Tibial artery (tissue), 4 donors: ENCODE data around the gene PDCD6IP.

Experiments
- DNase-seq, 2 donors: peaks; one replicate each; pipeline ENCODE4 v3.0.0-alpha.2; 2019
- H3K27ac ChIP-seq, 2 donors: fragments of 200-600 bp; sonication (generic) in 1 of 2; 1 replicate in 1 of 2; 2 replicates in 1 of 2; pipeline ENCODE4 v1.5.1; 2018 to 2019; ENCODE audit warnings: mild to moderate bottlenecking in 1 of 2
- H3K27me3 ChIP-seq, 2 donors: fragments of 200-600 bp; sonication (generic) in 1 of 2; one replicate each; pipeline versions ENCODE4 v1.5.1 to v1.6.0; 2016 to 2019
- H3K36me3 ChIP-seq, 3 donors: fragments of 200-600 bp; sonication (generic) in 2 of 3; one replicate each; pipeline ENCODE4 v1.5.1; 2016 to 2019; ENCODE audit warnings: mild to moderate bottlenecking in 2 of 3
- H3K4me1 ChIP-seq, 4 donors: fragments of 200-600 bp; sonication (generic) in 2 of 4; 1 replicate in 3 of 4; 2 replicates in 1 of 4; pipeline ENCODE4 v1.5.1; 2016 to 2019
- H3K4me3 ChIP-seq, 2 donors: fragments of 200-600 bp; sonication (generic) in 1 of 2; 1 replicate in 1 of 2; 2 replicates in 1 of 2; pipeline ENCODE4 v1.5.1; 2018 to 2019; ENCODE audit warnings: mild to moderate bottlenecking in 2 of 2
- H3K9me3 ChIP-seq, 3 donors: fragments of 200-600 bp; sonication (generic) in 1 of 3; one replicate each; pipeline ENCODE4 v1.5.1; 2016 to 2019
- CTCF ChIP-seq, 2 experiments: fragments of 200-600 bp in 1 of 2; fragments of 450-650 bp in 1 of 2; IDR thresholded peaks; one replicate each; pipeline ENCODE4 v1.5.1; 2017 to 2019; ENCODE audit warnings: antibody characterized with exemption in 2 of 2, mild to moderate bottlenecking in 1 of 2, moderate library complexity in 1 of 2
- intact Hi-C: fragments of 100-400 bp; cut with DNase I; formaldehyde crosslinking; loops from one replicate; pipeline ENCODE4 v1.15.0; 2023; ENCODE audit warnings: low total_unique reads

PDCD6IP gene

GRCh38 chr3:33908250-33908851, 109.9 kb downstream of the PDCD6IP start:
- H3K36me3 ChIP-seq: no peaks in the 10 kb centered on the region
- H3K27me3 ChIP-seq: no peaks in the 10 kb centered on the region

GRCh38 chr3:33909547-33909946, 111.1 kb downstream of the PDCD6IP start:
- H3K9me3 ChIP-seq: no peaks in the 10 kb centered on the region
- no peaks in the 10 kb centered on the region for H3K4me1 ChIP-seq
- H3K4me3 ChIP-seq: no peak overlapping the region
- no peak for TF ChIP-seq CTCF (IDR thresholded peaks at IDR 0.05)
- DNase-seq: no peak
- intact Hi-C loops: no loop called here
- no peak overlapping the region for H3K27ac ChIP-seq
- no peaks in the 10 kb centered on the region for H3K27me3 ChIP-seq
- H3K36me3 ChIP-seq: no peaks in the 10 kb centered on the region

More at GRCh38 chr3:33908250-33908851, 109.9 kb downstream of the PDCD6IP start:
- TF ChIP-seq CTCF (IDR thresholded peaks at IDR 0.05): no peak
- no peak for DNase-seq
- no peak overlapping the region for H3K27ac ChIP-seq
- H3K4me3 ChIP-seq: no peak overlapping the region
- H3K9me3 ChIP-seq: no peaks in the 10 kb centered on the region
- intact Hi-C loops: no loop called here
- H3K4me1 ChIP-seq: no peaks in the 10 kb centered on the region

GRCh38 chr3:33910031-33910430, 111.6 kb downstream of the PDCD6IP start:
- TF ChIP-seq CTCF (IDR thresholded peaks at IDR 0.05): no peak
- no peak overlapping the region for H3K4me3 ChIP-seq
- intact Hi-C loops: no loop called here

GRCh38 chr3:33911525-33912322, 113.3 kb downstream of the PDCD6IP start:
- intact Hi-C loops: no loop called here
- TF ChIP-seq CTCF (IDR thresholded peaks at IDR 0.05): no peak
- H3K4me3 ChIP-seq: no peak overlapping the region

More at GRCh38 chr3:33910031-33910430, 111.6 kb downstream of the PDCD6IP start:
- no peaks in the 10 kb centered on the region for H3K4me1 ChIP-seq
- no peak for DNase-seq
- no peaks in the 10 kb centered on the region for H3K27me3 ChIP-seq
- no peaks in the 10 kb centered on the region for H3K9me3 ChIP-seq
- H3K27ac ChIP-seq: no peak overlapping the region
- no peaks in the 10 kb centered on the region for H3K36me3 ChIP-seq

GRCh38 chr3:33914212-33914611, 115.8 kb downstream of the PDCD6IP start:
- TF ChIP-seq CTCF (IDR thresholded peaks at IDR 0.05): no peak
- no peaks in the 10 kb centered on the region for H3K9me3 ChIP-seq
- H3K4me1 ChIP-seq: no peaks in the 10 kb centered on the region
- no peak overlapping the region for H3K4me3 ChIP-seq
- DNase-seq: no peak
- H3K27me3 ChIP-seq: no peaks in the 10 kb centered on the region
- no peak overlapping the region for H3K27ac ChIP-seq
- intact Hi-C loops: no loop called here
- H3K36me3 ChIP-seq: no peaks in the 10 kb centered on the region

More at GRCh38 chr3:33911525-33912322, 113.3 kb downstream of the PDCD6IP start:
- Histone ChIP-seq H3K4me1 (no peaks in the 10 kb centered on the region), H3K36me3 (no peaks in the 10 kb centered on the region), H3K27me3 (no peaks in the 10 kb centered on the region), H3K9me3 (no peaks in the 10 kb centered on the region), H3K27ac (no peak overlapping the region)
- no peak for DNase-seq
